GM12875 (cell line): ENCODE results near the gene CCDC61.

Experiments
- H3K4me3 ChIP-seq: one replicate; pipeline ENCODE4 v1.5.1; 2011; ENCODE audit warnings: low read depth, low read length, control low read depth
- TF ChIP-seq, protein P1 (sequence below): IDR thresholded peaks from 2 replicates; pipeline ENCODE4 v1.5.1; 2011; ENCODE audit warnings: low read depth, mild to moderate bottlenecking, control low read depth, inconsistent platforms, low read length, moderate library complexity, borderline replicate concordance; ENCODE audit not compliant: insufficient read depth

The CCDC61 gene

DNA sequence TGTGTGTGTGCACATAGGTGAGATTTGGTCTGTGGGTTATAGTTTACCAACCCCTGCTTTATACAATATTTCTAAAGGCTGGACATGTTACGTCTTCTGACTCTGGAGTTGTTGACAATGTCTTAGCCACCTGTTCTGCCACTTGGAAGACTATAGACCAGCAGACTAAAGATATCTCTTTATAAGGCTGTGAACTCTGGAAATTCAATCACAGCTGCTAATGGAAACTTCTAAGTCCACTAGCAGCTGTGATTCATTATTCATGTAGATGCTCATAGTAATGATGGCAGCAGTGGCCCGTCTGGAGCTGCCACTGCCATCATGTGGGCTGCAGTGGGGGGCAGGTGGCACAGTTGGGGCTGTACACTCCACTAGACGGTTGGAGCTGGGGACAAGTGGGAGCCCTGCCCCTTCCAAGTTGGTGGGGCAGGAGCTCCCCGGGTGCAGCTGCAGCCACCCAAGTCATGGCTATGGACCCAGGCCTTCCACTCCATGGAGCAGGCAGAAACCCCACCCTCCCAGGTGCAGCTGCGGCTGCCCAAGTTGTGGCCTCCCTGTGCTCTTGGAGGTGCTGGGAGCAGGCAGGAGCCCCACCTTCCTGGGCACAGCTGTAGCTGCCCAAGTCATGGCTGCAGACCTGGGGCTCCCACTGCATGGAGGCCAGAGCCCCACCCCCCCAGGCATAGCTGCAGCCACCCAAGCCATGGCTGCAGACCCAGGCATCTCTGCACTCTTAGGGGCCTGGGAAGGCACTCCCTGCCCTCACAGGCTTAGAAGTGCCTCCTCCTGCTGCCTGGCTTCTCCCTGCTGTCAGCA, 36.7 kb downstream of the CCDC61 start:
- TF ChIP-seq, protein P1, sequence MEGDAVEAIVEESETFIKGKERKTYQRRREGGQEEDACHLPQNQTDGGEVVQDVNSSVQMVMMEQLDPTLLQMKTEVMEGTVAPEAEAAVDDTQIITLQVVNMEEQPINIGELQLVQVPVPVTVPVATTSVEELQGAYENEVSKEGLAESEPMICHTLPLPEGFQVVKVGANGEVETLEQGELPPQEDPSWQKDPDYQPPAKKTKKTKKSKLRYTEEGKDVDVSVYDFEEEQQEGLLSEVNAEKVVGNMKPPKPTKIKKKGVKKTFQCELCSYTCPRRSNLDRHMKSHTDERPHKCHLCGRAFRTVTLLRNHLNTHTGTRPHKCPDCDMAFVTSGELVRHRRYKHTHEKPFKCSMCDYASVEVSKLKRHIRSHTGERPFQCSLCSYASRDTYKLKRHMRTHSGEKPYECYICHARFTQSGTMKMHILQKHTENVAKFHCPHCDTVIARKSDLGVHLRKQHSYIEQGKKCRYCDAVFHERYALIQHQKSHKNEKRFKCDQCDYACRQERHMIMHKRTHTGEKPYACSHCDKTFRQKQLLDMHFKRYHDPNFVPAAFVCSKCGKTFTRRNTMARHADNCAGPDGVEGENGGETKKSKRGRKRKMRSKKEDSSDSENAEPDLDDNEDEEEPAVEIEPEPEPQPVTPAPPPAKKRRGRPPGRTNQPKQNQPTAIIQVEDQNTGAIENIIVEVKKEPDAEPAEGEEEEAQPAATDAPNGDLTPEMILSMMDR: no peak
- H3K4me3 ChIP-seq: no peak overlapping the region

- TF ChIP-seq, protein P1: no peak
- H3K4me3 ChIP-seq: no peak overlapping the region
These were observed 37.3 kb downstream of the CCDC61 start for GRCh38 chr19:46032597-46033025.

- no peak overlapping the region for H3K4me3 ChIP-seq
- TF ChIP-seq, protein P1: no peak
These were observed 38.1 kb downstream of the CCDC61 start for GRCh38 chr19:46033401-46033800.

GRCh38 chr19:46035546-46035945, 40.3 kb downstream of the CCDC61 start:
- no peak overlapping the region for H3K4me3 ChIP-seq
- TF ChIP-seq, protein P1: no peak

- no peak overlapping the region for H3K4me3 ChIP-seq
- TF ChIP-seq, protein P1: no peak
These were observed 40.9 kb downstream of the CCDC61 start for GRCh38 chr19:46035986-46036743.

DNA sequence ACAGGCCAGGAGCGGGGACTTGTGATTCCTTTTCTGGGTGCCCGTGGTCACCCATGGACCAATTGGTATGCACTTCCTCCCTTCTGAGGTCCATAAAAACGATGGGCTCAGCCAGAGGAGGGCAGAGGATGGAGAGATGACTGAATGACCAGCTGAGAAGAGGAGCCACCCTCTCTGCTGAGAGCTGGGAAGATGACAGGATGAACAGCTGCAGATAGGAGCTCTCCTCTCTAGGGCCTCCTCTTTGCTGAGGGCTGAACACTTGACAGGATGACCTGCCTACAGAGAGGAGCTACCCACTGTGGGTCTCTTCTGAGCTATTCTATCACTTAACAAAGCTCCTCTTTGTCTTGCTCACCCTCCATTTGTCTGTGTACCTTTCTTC, 41.5 kb downstream of the CCDC61 start:
- TF ChIP-seq, protein P1: no peak
- no peak overlapping the region for H3K4me3 ChIP-seq
